Activated naive CD4-positive, alpha-beta T cell treated with anti-CD3 and anti-CD28 coated beads for 36 hours (primary cell): ENCODE measurements around the gene TIPARP. TPM values are rescaled to one million over a fixed set of nuclear protein-coding genes. Genes with fewer than 3 reads are reported as not detected.
"Not testable (repeated sequence)": the region's sequence is repeated elsewhere in the genome, so short reads cannot be mapped to it uniquely, and the experiment has no call there.

Experiments used
- CTCF ChIA-PET: fragments of 350-600 bp; sonication (Branson Sonifier 250); formaldehyde crosslinking; loops from one replicate; lab custom pipeline; 2021; ENCODE audit warnings: antibody characterized with exemption; lab: Charles Lee
- DNase-seq: peaks from one replicate; pipeline ENCODE4 v3.0.0-alpha.2; 2020
- H3K27ac Mint-ChIP-seq: one replicate; pipeline ENCODE4 v1.8.0; 2021; ENCODE audit warnings: mild to moderate bottlenecking, mixed read lengths
- H3K27me3 Mint-ChIP-seq: one replicate; pipeline ENCODE4 v1.8.0; 2021; ENCODE audit warnings: low read depth, mixed read lengths
- H3K36me3 Mint-ChIP-seq: one replicate; pipeline ENCODE4 v1.8.0; 2021; ENCODE audit warnings: low read depth, mixed read lengths
- H3K4me1 Mint-ChIP-seq: one replicate; pipeline ENCODE4 v1.8.0; 2021; ENCODE audit warnings: low read depth, mixed read lengths
- H3K4me3 Mint-ChIP-seq: one replicate; pipeline ENCODE4 v1.8.0; 2021; ENCODE audit warnings: mild to moderate bottlenecking, moderate library complexity, mixed read lengths
- H3K9me3 Mint-ChIP-seq: one replicate; pipeline ENCODE4 v1.8.0; 2021; ENCODE audit warnings: mixed read lengths
- intact Hi-C: fragments of 100-400 bp; cut with micrococcal nuclease; formaldehyde crosslinking; loops from one replicate; pipeline ENCODE4 v1.15.1; 2023
- total RNA-seq, 2 experiments: library from RNA; stranded (reverse); gene quantifications; one replicate each; pipeline ENCODE4 v1.2.3, GENCODE V29; 2021

Gene TIPARP
- total RNA-seq, 2 experiments from 2014 or later = 15.7 to 17.1 TPM

DNA sequence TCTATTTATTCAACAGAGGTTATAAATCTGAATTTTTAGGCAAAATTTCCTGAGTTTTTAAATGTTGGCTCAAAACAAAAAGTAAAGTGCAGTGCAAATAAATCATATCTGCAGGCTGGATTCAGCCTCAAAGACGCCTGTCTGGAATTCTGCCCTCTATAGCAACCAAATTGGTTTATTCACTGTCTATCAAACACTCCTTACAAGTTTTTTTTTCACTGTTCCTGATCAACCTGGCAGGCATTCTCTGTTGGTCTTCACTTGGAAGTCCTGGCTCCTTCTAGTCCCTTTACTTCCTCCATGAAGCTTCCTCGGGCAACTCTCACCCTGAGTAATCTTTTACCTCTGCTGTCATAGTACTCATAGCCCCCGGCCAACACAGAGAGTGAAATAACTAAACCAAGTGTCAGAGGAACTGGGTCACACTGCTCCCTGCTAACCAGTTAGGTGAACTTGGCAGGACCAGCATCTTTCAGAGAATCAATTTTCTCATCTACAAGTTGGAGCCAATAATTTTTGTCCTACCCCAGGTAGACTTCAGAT lies 36.8 kb upstream of the TIPARP start:
- no peak overlapping the region for H3K4me3 Mint-ChIP-seq
- DNase-seq = no peak
- no peaks in the 10 kb centered on the region for H3K4me1 Mint-ChIP-seq
- H3K9me3 Mint-ChIP-seq = no peaks in the 10 kb centered on the region
- CTCF ChIA-PET = interaction anchor here (0.7 kb wide), 1 partner anchor 62 kb away, joined by 5 read pairs; no protein-coding TSS in a partner anchor
- H3K36me3 Mint-ChIP-seq = no peaks in the 10 kb centered on the region
- H3K27me3 Mint-ChIP-seq = no peaks in the 10 kb centered on the region
- intact Hi-C loops = no loop called here
- H3K27ac Mint-ChIP-seq = no peak overlapping the region

GRCh38 chr3:156638271-156638670 lies 36.1 kb upstream of the TIPARP start:
- DNase-seq = no peak
- CTCF ChIA-PET = no interaction called here
- no peak overlapping the region for H3K4me3 Mint-ChIP-seq
- H3K9me3 Mint-ChIP-seq = no peaks in the 10 kb centered on the region
- H3K27ac Mint-ChIP-seq = no peak overlapping the region
- H3K4me1 Mint-ChIP-seq = no peaks in the 10 kb centered on the region
- H3K27me3 Mint-ChIP-seq = no peaks in the 10 kb centered on the region
- intact Hi-C loops = no loop called here
- no peaks in the 10 kb centered on the region for H3K36me3 Mint-ChIP-seq

- intact Hi-C loops = no loop called here
- H3K4me3 Mint-ChIP-seq = no peak overlapping the region
- no peaks in the 10 kb centered on the region for H3K36me3 Mint-ChIP-seq
- DNase-seq = no peak
- H3K4me1 Mint-ChIP-seq = peaks cover 10% of the 10 kb centered on the region
- H3K27me3 Mint-ChIP-seq = no peaks in the 10 kb centered on the region
- CTCF ChIA-PET = no interaction called here
- no peaks in the 10 kb centered on the region for H3K9me3 Mint-ChIP-seq
- no peak overlapping the region for H3K27ac Mint-ChIP-seq
Observed at GRCh38 chr3:156639414-156640023, 34.9 kb upstream of the TIPARP start.

- Mint-ChIP-seq H3K9me3 (no peaks in the 10 kb centered on the region), H3K36me3 (no peaks in the 10 kb centered on the region), H3K4me1 (peaks cover 11% of the 10 kb centered on the region), H3K27ac (no peak overlapping the region), H3K4me3 (no peak overlapping the region), H3K27me3 (peaks cover 2% of the 10 kb centered on the region)
- DNase-seq = no peak
- intact Hi-C loops = no loop called here
- CTCF ChIA-PET = no interaction called here
Observed at GRCh38 chr3:156641618-156641975, 32.8 kb upstream of the TIPARP start.

DNA sequence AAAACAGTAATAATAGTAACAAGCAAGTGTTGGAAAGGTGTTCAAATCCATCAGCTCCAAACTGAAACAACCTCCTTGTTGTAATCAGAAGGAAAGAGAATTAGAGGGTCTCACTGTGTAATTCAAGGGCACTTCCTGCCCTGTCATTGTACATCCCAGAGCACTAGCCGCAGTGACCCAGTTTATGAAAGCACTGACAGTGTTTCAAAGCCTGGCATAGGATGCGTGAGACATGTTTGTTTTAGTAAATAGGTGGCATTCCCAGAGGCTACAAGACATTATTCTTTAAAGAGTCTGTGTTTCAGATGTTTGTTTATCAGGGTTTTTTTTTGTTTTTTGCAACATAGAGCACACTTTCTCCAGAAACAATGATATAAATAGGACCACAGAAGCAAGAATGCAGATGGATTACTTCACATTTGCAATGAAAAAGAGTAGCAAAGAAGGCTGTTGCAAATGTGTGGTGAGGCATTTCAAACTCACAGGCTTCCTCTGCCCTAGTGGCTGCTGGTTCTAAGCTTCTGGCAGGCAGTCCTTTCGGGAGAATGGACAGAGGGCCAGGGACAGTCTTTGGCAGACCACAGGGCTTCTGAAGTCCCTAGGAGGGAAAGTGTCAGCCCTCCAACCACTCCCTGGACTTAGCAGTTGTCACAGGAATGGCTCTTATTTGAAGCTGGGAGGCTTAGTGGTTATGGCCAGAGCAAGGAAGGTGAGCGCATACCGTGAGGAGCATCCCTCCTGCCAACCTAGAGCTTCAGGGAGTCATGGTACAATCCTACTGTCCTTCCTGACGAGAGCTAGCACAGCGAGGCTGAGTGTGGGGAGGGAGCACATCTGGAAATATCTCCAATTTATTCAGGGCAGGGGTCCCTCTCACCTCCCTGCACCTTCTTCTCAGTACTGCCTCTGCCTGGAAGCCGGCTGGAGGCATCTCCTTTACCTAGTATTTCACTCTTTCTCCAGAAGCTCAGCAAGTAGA lies 31.4 kb upstream of the TIPARP start:
- no peak overlapping the region for H3K4me3 Mint-ChIP-seq
- peaks cover 2% of the 10 kb centered on the region for H3K27me3 Mint-ChIP-seq
- CTCF ChIA-PET = no interaction called here
- no peaks in the 10 kb centered on the region for H3K9me3 Mint-ChIP-seq
- intact Hi-C loops = no loop called here
- no peaks in the 10 kb centered on the region for H3K36me3 Mint-ChIP-seq
- H3K27ac Mint-ChIP-seq = no peak overlapping the region
- no peak for DNase-seq
- peaks cover 11% of the 10 kb centered on the region for H3K4me1 Mint-ChIP-seq

DNA sequence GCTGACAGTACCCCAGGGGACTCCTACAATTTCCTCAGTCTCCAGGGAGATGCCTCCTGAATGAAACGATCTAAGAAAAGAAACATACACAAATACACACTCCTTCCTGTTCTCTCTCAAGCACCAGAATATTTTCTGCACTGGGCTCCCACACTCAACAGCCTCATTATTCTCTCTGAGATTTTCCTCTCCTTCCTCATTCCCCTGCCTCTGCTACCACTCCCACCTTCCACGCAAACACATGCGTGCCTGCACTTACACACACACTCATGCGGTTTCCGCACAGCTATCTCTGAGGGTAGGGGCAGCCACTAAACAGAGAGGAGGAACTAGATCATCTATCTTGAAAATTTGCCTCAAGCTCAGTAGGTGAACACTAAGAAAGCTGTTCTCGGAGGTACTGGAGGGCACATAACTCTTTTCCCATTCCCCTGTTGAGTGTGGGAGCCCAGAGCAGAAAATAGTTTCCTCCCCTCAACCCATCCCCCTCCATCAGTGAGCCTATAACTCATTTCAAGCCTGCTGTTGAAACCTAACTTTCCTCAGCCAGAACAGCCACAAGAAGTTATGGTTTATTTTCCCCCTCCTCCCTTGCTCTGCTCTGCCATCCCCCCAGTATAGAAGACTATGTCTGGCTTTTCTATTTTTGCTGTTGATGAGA lies 30.5 kb upstream of the TIPARP start:
- Mint-ChIP-seq H3K27me3 (peaks cover 2% of the 10 kb centered on the region), H3K9me3 (no peaks in the 10 kb centered on the region), H3K4me1 (peaks cover 11% of the 10 kb centered on the region), H3K4me3 (peak overlapping the region; percentile 40), H3K27ac (peak overlapping the region; percentile 48), H3K36me3 (no peaks in the 10 kb centered on the region)
- intact Hi-C loops = loop anchor here (2.0 kb wide), 1 partner anchor 37 kb away; no protein-coding TSS in a partner anchor
- CTCF ChIA-PET = no interaction called here
- peak; percentile 66 for DNase-seq

DNA sequence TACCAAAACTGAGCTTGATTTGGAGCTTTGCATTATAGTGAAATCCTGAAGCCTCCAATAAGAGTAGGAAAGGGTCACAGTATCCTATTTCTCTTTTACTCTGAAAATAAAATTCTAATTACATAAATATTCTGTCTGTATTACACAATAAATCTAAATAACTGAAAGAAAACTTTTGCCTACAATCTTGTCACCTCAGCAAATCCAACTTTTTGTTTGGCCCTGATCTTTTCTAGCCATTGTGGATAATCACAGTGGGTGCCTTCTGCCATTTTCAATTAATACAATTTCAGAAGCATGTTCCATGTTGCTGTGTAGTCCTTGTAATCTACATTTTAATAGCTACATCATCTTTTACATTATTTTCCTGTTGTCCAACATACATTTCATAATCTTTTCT lies 29.4 kb upstream of the TIPARP start:
- intact Hi-C loops = loop anchor here (2.0 kb wide), 1 partner anchor 38 kb away; no protein-coding TSS in a partner anchor
- Mint-ChIP-seq H3K36me3 (no peaks in the 10 kb centered on the region), H3K4me3 (no peak overlapping the region), H3K27ac (no peak overlapping the region), H3K27me3 (peaks cover 2% of the 10 kb centered on the region), H3K9me3 (no peaks in the 10 kb centered on the region), H3K4me1 (peaks cover 11% of the 10 kb centered on the region)
- CTCF ChIA-PET = no interaction called here
- DNase-seq = no peak

GRCh38 chr3:156646958-156647357 lies 27.4 kb upstream of the TIPARP start:
- peaks cover 11% of the 10 kb centered on the region for H3K4me1 Mint-ChIP-seq
- H3K27me3 Mint-ChIP-seq = peaks cover 2% of the 10 kb centered on the region
- CTCF ChIA-PET = no interaction called here
- H3K36me3 Mint-ChIP-seq = no peaks in the 10 kb centered on the region
- no peaks in the 10 kb centered on the region for H3K9me3 Mint-ChIP-seq
- H3K27ac Mint-ChIP-seq = no peak overlapping the region
- DNase-seq = no peak
- no peak overlapping the region for H3K4me3 Mint-ChIP-seq
- intact Hi-C loops = no loop called here

DNA sequence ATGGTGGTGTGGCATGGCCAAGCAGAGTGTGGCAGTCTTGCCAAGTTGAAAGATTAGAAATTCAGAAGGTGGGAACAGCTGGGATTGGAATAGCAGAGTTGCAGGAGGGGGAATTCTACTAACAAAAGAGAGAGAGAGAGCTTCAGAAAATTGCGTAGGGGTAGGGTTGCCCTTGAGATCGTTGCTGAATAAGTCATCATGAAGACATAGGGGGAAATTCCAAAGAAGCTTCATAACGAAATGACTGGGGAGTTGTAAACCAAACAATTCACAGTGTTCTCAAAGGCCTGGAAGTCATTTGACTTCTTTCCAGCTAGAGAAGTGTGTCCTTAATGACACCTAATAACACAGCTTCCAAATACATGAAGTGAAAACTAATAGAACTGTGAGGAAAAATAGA lies 26.3 kb upstream of the TIPARP start:
- Mint-ChIP-seq H3K27me3 (peaks cover 2% of the 10 kb centered on the region), H3K9me3 (no peaks in the 10 kb centered on the region), H3K4me1 (peaks cover 11% of the 10 kb centered on the region), H3K36me3 (no peaks in the 10 kb centered on the region), H3K4me3 (no peak overlapping the region), H3K27ac (no peak overlapping the region)
- CTCF ChIA-PET = interaction anchor here (1.1 kb wide), 1 partner anchor 138 kb away, joined by 3 read pairs; no protein-coding TSS in a partner anchor
- intact Hi-C loops = no loop called here
- DNase-seq = no peak

DNA sequence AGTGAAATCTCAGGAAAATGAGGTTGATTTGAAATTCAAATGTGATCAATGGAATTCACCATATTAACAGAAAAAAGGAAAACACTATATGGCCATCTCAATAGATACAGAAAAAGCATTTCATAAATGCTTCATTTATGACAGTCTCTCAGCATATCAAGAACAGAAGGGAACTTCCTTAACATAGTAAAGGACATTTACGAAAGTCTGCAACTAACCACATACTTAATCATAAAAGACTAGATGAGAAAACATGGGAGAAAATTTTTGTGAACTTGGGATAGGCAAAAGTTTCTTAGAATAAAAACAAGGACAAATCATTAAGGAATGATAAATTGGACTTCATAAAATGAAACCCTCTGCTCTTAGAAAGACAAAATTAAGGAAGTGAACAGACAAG lies 24.7 kb upstream of the TIPARP start:
- no peak for DNase-seq
- intact Hi-C loops = no loop called here
- no peaks in the 10 kb centered on the region for H3K36me3 Mint-ChIP-seq
- peaks cover 6% of the 10 kb centered on the region for H3K27me3 Mint-ChIP-seq
- H3K4me1 Mint-ChIP-seq = peaks cover 2% of the 10 kb centered on the region
- no peak overlapping the region for H3K27ac Mint-ChIP-seq
- no peak overlapping the region for H3K4me3 Mint-ChIP-seq
- CTCF ChIA-PET = no interaction called here
- H3K9me3 Mint-ChIP-seq = no peaks in the 10 kb centered on the region

DNA sequence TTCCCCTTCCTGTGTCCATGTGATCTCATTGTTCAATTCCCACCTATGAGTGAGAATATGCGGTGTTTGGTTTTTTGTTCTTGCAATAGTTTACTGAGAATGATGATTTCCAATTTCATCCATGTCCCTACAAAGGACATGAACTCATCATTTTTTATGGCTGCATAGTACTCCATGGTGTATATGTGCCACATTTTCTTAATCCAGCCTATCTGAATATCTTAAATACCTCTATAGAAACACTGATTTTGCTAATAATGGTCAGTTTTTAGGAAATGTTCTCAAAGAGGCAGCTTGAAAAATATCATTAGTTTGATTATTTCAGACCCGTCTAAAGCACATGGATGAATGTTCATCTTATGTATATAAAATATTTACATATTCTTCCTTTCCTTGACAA lies 21.7 kb upstream of the TIPARP start:
- H3K4me3 Mint-ChIP-seq, intact Hi-C loops, CTCF ChIA-PET, DNase-seq, H3K9me3 Mint-ChIP-seq, H3K27me3 Mint-ChIP-seq, H3K4me1 Mint-ChIP-seq, H3K36me3 Mint-ChIP-seq, H3K27ac Mint-ChIP-seq: not testable (repeated sequence)

DNA sequence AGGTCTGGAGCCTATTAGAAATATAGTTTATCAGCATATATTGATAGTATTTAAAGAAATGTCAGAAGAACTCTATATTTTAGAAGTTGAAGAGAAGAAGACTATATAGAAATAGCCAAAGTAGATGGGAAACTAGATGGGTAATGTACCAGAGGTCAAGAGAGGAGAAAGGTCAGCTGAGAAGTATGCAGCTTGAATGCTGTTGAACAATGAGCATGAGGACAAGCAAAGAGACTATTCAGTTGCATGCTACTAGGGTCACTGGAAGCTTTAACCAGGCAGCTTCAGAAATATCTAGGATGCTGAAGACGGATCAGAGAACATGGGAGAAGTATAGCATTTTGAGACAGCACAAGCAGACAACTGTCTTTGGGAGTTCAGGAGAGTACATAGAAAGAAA lies 19.6 kb upstream of the TIPARP start:
- no peaks in the 10 kb centered on the region for H3K4me1 Mint-ChIP-seq
- no peaks in the 10 kb centered on the region for H3K36me3 Mint-ChIP-seq
- no peaks in the 10 kb centered on the region for H3K9me3 Mint-ChIP-seq
- intact Hi-C loops = no loop called here
- CTCF ChIA-PET = interaction anchor here (0.9 kb wide), 1 partner anchor 14 kb away, joined by 3 read pairs; no protein-coding TSS in a partner anchor
- H3K27ac Mint-ChIP-seq = no peak overlapping the region
- H3K4me3 Mint-ChIP-seq = no peak overlapping the region
- DNase-seq = no peak
- peaks cover 4% of the 10 kb centered on the region for H3K27me3 Mint-ChIP-seq
